Stimulated activated CD8-positive, alpha-beta memory T cell treated with anti-CD3 and anti-CD28 coated beads, Interleukin-7, amount 100 ng/mL, for 48 hours (primary cell): ENCODE data around the gene SCN5A.

ENCODE experiments used
- DNase-seq, 2 donors: peaks; one replicate each; pipeline ENCODE4 v3.0.0-alpha.2; 2020; ENCODE audit warnings: low read depth in 1 of 2; ENCODE audit errors: extremely low read depth in 1 of 2

Gene SCN5A

GRCh38 chr3:38603731-38604131 lies 45.8 kb downstream of the SCN5A start:
- DNase-seq = no peak

GRCh38 chr3:38602576-38603250 lies 46.8 kb downstream of the SCN5A start:
- no peak for DNase-seq

GRCh38 chr3:38601956-38602550 lies 47.4 kb downstream of the SCN5A start:
- no peak for DNase-seq

GRCh38 chr3:38600551-38600950 lies 48.9 kb downstream of the SCN5A start:
- DNase-seq = no peak

GRCh38 chr3:38599886-38600285 lies 49.6 kb downstream of the SCN5A start:
- DNase-seq = no peak

GRCh38 chr3:38598791-38599190 lies 50.7 kb downstream of the SCN5A start:
- no peak for DNase-seq

- DNase-seq = no peak
These were observed 51.9 kb downstream of the SCN5A start for GRCh38 chr3:38597502-38598060.

GRCh38 chr3:38595393-38595792 lies 54.1 kb downstream of the SCN5A start:
- DNase-seq = no peak

- DNase-seq = no peak
These were observed 59.0 kb downstream of the SCN5A start for GRCh38 chr3:38590521-38590920.

GRCh38 chr3:38588995-38589937 lies 60.2 kb downstream of the SCN5A start:
- no peak for DNase-seq

- no peak for DNase-seq
These were observed 61.0 kb downstream of the SCN5A start for GRCh38 chr3:38588371-38588971.

- no peak for DNase-seq
These were observed 61.8 kb downstream of the SCN5A start for GRCh38 chr3:38587548-38588131.

- no peak for DNase-seq
These were observed 62.7 kb downstream of the SCN5A start for GRCh38 chr3:38586546-38587520.

- DNase-seq = no peak
These were observed 63.6 kb downstream of the SCN5A start for GRCh38 chr3:38585791-38586420.

GRCh38 chr3:38583688-38584087 lies 65.8 kb downstream of the SCN5A start:
- DNase-seq = no peak

GRCh38 chr3:38582941-38583645 lies 66.4 kb downstream of the SCN5A start:
- no peak for DNase-seq

- DNase-seq = no peak
These were observed 67.2 kb downstream of the SCN5A start for GRCh38 chr3:38582316-38582715.

- no peak for DNase-seq
These were observed 67.7 kb downstream of the SCN5A start for GRCh38 chr3:38581774-38582173.
